Measurements from ENCODE around the gene TBX2.

The TBX2 gene

GRCh38 chr17:61419496-61420046 is 19.9 kb downstream of the TBX2 start:
- H2AFZ ChIP-seq (ENCODE audit: low read length): no peak overlapping the region
- H3F3A ChIP-seq (ENCODE audit: low read depth): no peaks in the 10 kb centered on the region
- no peak overlapping the region for H3K4me3 ChIP-seq (ENCODE audit: low read length, poor library complexity, severe bottlenecking)
- no peaks in the 10 kb centered on the region for H3K4me1 ChIP-seq (ENCODE audit: insufficient read depth, low read length, poor library complexity, severe bottlenecking)
- no peaks in the 10 kb centered on the region for H3K27me3 ChIP-seq (ENCODE audit: insufficient read depth, low read length, poor library complexity, severe bottlenecking)
- H3K9me3 ChIP-seq (ENCODE audit: insufficient read depth, low read depth, low read length): no peaks in the 10 kb centered on the region
- TF ChIP-seq EZH2phosphoT487 (IDR thresholded peaks at IDR 0.05; ENCODE audit: borderline replicate concordance) (no peak), CTCF (conservative IDR thresholded peaks at IDR 0.05; ENCODE audit: low read length) (no peak)
- no peak overlapping the region for H3K4me2 ChIP-seq (ENCODE audit: low read depth, low read length, poor library complexity, severe bottlenecking)
- no peaks in the 10 kb centered on the region for H4K20me1 ChIP-seq (ENCODE audit: insufficient read depth, low read length, poor library complexity, severe bottlenecking)
- H3K9me2 ChIP-seq (replicated peaks; ENCODE audit: low read depth, low read length): no peaks in the 10 kb centered on the region
- H3K9ac ChIP-seq (ENCODE audit: low read depth, low read length, poor library complexity, severe bottlenecking): no peak overlapping the region
- H3K36me3 ChIP-seq (ENCODE audit: insufficient read depth, low read length): no peaks in the 10 kb centered on the region
- no peaks in the 10 kb centered on the region for H3K79me2 ChIP-seq (ENCODE audit: insufficient read depth, low read length)

GRCh38 chr17:61420052-61420451 is 20.4 kb downstream of the TBX2 start:
- H4K20me1 ChIP-seq (ENCODE audit: insufficient read depth, low read length, poor library complexity, severe bottlenecking): no peaks in the 10 kb centered on the region
- H2AFZ ChIP-seq (ENCODE audit: low read length): no peak overlapping the region
- H3F3A ChIP-seq (ENCODE audit: low read depth): no peaks in the 10 kb centered on the region
- no peaks in the 10 kb centered on the region for H3K27me3 ChIP-seq (ENCODE audit: insufficient read depth, low read length, poor library complexity, severe bottlenecking)
- no peaks in the 10 kb centered on the region for H3K9me3 ChIP-seq (ENCODE audit: insufficient read depth, low read depth, low read length)
- H3K36me3 ChIP-seq (ENCODE audit: insufficient read depth, low read length): no peaks in the 10 kb centered on the region
- no peak overlapping the region for H3K9ac ChIP-seq (ENCODE audit: low read depth, low read length, poor library complexity, severe bottlenecking)
- no peaks in the 10 kb centered on the region for H3K79me2 ChIP-seq (ENCODE audit: insufficient read depth, low read length)
- no peaks in the 10 kb centered on the region for H3K9me2 ChIP-seq (replicated peaks; ENCODE audit: low read depth, low read length)
- H3K4me2 ChIP-seq (ENCODE audit: low read depth, low read length, poor library complexity, severe bottlenecking): no peak overlapping the region
- TF ChIP-seq EZH2phosphoT487 (IDR thresholded peaks at IDR 0.05; ENCODE audit: borderline replicate concordance): no peak
- no peak for TF ChIP-seq CTCF (conservative IDR thresholded peaks at IDR 0.05; ENCODE audit: low read length)
- no peak overlapping the region for H3K4me3 ChIP-seq (ENCODE audit: low read length, poor library complexity, severe bottlenecking)
- H3K4me1 ChIP-seq (ENCODE audit: insufficient read depth, low read length, poor library complexity, severe bottlenecking): no peaks in the 10 kb centered on the region

- Histone ChIP-seq H4K20me1 (ENCODE audit: insufficient read depth, low read length, poor library complexity, severe bottlenecking) (no peaks in the 10 kb centered on the region), H3K4me1 (ENCODE audit: insufficient read depth, low read length, poor library complexity, severe bottlenecking) (no peaks in the 10 kb centered on the region), H2AFZ (ENCODE audit: low read length) (no peak overlapping the region), H3K9me2 (replicated peaks; ENCODE audit: low read depth, low read length) (no peaks in the 10 kb centered on the region), H3K4me3 (ENCODE audit: low read length, poor library complexity, severe bottlenecking) (no peak overlapping the region), H3K79me2 (ENCODE audit: insufficient read depth, low read length) (no peaks in the 10 kb centered on the region), H3K27me3 (ENCODE audit: insufficient read depth, low read length, poor library complexity, severe bottlenecking) (no peaks in the 10 kb centered on the region), H3F3A (ENCODE audit: low read depth) (no peaks in the 10 kb centered on the region), H3K4me2 (ENCODE audit: low read depth, low read length, poor library complexity, severe bottlenecking) (no peak overlapping the region), H3K36me3 (ENCODE audit: insufficient read depth, low read length) (no peaks in the 10 kb centered on the region), H3K9me3 (ENCODE audit: insufficient read depth, low read depth, low read length) (no peaks in the 10 kb centered on the region), H3K9ac (ENCODE audit: low read depth, low read length, poor library complexity, severe bottlenecking) (no peak overlapping the region)
- TF ChIP-seq EZH2phosphoT487 (IDR thresholded peaks at IDR 0.05; ENCODE audit: borderline replicate concordance): no peak
- no peak for TF ChIP-seq CTCF (conservative IDR thresholded peaks at IDR 0.05; ENCODE audit: low read length)
Observed at GRCh38 chr17:61420745-61421398, 21.2 kb downstream of the TBX2 start.
